Pancreas (tissue), 10 donors: ENCODE data around the gene MAPK10. TPM values are rescaled to one million over a fixed set of nuclear protein-coding genes. Genes with fewer than 3 reads are reported as not detected.

Experiments
- ATAC-seq, 4 donors: fragments of 200-7000 bp; cut with Tn5 transposase; one replicate each; pipeline versions ENCODE4 v1.8.0 to v1.9.1; 2020; ENCODE audit warnings: mild to moderate bottlenecking in 4 of 4, moderate library complexity in 4 of 4
- DNase-seq, 6 donors: peaks; one replicate each; pipeline ENCODE4 v3.0.0-alpha.2; 2020
- FAIRE-seq: peaks from 2 replicates; lab custom pipeline; 2012; peaks lifted over from hg19 to GRCh38; lab: Jason Lieb, UNC
- H3K27ac ChIP-seq, 4 donors: fragments of 200-600 bp; sonication (generic); 1 replicate in 3 of 4; 2 replicates in 1 of 4; pipeline versions ENCODE4 v1.5.0 to v1.8.0; 2020
- H3K27me3 ChIP-seq, 4 donors: fragments of 200-600 bp; one replicate each; pipeline ENCODE4 v1.8.0; 2021
- H3K36me3 ChIP-seq, 3 donors: fragments of 200-600 bp; sonication (generic) in 1 of 3; one replicate each; pipeline versions ENCODE4 v1.5.0 to v1.8.0; 2020 to 2021
- H3K4me1 ChIP-seq, 3 donors: fragments of 200-600 bp; one replicate each; pipeline ENCODE4 v1.8.0; 2021
- H3K4me3 ChIP-seq, 4 donors: fragments of 200-600 bp; sonication (generic) in 2 of 4; one replicate each; pipeline versions ENCODE4 v1.5.0 to v1.8.0; 2020 to 2021
- H3K9me3 ChIP-seq, 4 donors: fragments of 200-600 bp; one replicate each; pipeline ENCODE4 v1.8.0; 2021
- WGBS, 2 donors: extraction: QIAGEN DNeasy Blood & Tissue Kit; methylation state at CpG; one replicate each; pipeline ENCODE4 v1.1.7; 2013; 5-methylcytosine and 5-hydroxymethylcytosine counted together
- intact Hi-C, 3 donors: fragments of 100-400 bp; cut with DNase I; formaldehyde crosslinking; loops; one replicate each; pipeline versions ENCODE4 v1.11.1 to v1.14.2; 2022
- polyA plus RNA-seq, 2 donors: library from polyadenylated mRNA; stranded (reverse); fragments of 200-250 nt; gene quantifications; one replicate each; pipeline ENCODE4 v1.2.3, GENCODE V29; 2013
- total RNA-seq, 6 donors: library from RNA; stranded (reverse); fragmentation: NEBNext Ultra II Directional in 4 of 6; extraction: Animal tissue kit (Norgen Biotek cat#: 25700) in 4 of 6; gene quantifications; one replicate each; pipeline versions ENCODE4 v1.2.1 to v1.2.4, GENCODE V29; 2021 to 2023
- TF ChIP-seq, protein P1 (sequence below), 4 donors: fragments of 200-600 bp; sonication (generic) in 3 of 4; IDR thresholded peaks; one replicate each; pipeline versions ENCODE4 v1.5.0 to v1.8.0; 2021; ENCODE audit warnings: antibody characterized with exemption in 4 of 4
- donor health status: healthy with polysubstance abuse.
- donor health status: DM: no; HTN: no; CAD: no; lungs with moderate emphysema.
- donor health status: DM: no; HTN: no; CAD: no.
- donor health status: control.
- donor health status: control.
- donor health status: Bipolar disorder and iron deficiency.
- donor health status: DM: yes; HTN: yes; CAD: no.
- donor health status: DM: no; HTN: no; CAD: no.
- donor health status: DM: no; HTN: no; CAD: no.
- donor health status: DM: yes; HTN: yes; CAD: no.

The MAPK10 gene
- total and polyA plus RNA-seq, 8 donors = 5.1 to 20.7 (median 9.9) TPM

DNA sequence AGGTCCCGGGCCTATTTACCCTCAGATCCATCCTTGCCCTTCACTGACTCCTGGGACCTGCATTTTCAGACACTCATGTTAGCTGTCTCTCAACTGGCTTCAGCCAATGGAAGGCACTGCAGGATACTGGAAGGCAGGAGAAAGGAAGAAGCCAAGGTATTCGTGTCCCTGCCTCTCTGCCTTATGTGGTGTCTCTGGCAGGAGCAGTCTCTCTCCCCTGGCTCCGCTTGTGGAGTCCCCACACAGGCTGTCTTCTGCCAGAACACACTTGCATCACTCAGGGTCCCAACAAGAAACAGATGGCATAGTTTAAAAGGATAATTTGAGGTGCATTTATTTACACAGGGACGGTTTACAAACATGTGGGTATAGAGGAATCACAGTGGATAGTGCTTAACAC lies 21.6 kb upstream of the MAPK10 start:
- no peaks in the 10 kb centered on the region for H3K9me3 ChIP-seq
- FAIRE-seq (no peak), DNase-seq (no peak), ATAC-seq (no peak)
- no peaks in the 10 kb centered on the region for H3K27me3 ChIP-seq
- 65 to 80% methylated on average over 4 of the region's 4 CpGs for WGBS, 2 donors
- intact Hi-C loops = no loop called here
- no peak overlapping the region for H3K4me3 ChIP-seq
- H3K4me1 ChIP-seq = no peaks in the 10 kb centered on the region
- H3K27ac ChIP-seq = no peak overlapping the region
- TF ChIP-seq, protein P1, sequence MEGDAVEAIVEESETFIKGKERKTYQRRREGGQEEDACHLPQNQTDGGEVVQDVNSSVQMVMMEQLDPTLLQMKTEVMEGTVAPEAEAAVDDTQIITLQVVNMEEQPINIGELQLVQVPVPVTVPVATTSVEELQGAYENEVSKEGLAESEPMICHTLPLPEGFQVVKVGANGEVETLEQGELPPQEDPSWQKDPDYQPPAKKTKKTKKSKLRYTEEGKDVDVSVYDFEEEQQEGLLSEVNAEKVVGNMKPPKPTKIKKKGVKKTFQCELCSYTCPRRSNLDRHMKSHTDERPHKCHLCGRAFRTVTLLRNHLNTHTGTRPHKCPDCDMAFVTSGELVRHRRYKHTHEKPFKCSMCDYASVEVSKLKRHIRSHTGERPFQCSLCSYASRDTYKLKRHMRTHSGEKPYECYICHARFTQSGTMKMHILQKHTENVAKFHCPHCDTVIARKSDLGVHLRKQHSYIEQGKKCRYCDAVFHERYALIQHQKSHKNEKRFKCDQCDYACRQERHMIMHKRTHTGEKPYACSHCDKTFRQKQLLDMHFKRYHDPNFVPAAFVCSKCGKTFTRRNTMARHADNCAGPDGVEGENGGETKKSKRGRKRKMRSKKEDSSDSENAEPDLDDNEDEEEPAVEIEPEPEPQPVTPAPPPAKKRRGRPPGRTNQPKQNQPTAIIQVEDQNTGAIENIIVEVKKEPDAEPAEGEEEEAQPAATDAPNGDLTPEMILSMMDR (IDR thresholded peaks at IDR 0.05) = no peak
- H3K36me3 ChIP-seq = no peaks in the 10 kb centered on the region

GRCh38 chr4:86380181-86380724 lies 20.4 kb upstream of the MAPK10 start:
- TF ChIP-seq, protein P1 (IDR thresholded peaks at IDR 0.05) = no peak
- no peak for DNase-seq
- ATAC-seq = peak in 2 of 4 donors; percentile 69 to 84

DNA sequence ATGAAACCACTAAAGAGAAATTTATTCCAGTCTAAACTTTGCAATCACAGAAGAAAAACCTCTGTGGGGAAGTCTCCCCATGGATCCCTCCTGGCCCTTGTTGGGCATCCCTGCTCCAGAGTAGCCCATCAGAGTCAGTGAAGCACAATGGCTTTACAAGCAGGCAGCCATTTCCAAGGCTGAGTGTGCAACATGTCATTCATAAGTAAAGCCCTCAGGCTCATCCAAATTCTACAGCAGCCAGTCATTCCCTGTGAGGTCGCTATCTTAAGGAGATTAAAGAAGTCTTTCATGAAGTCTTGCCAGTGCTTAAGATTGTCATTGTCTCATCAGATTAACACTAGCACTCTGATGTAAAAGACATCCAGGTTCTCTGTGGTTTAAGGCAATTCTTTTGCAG lies 17.0 kb upstream of the MAPK10 start:
- Histone ChIP-seq H3K36me3 (no peaks in the 10 kb centered on the region), H3K9me3 (no peaks in the 10 kb centered on the region), H3K4me1 (no peaks in the 10 kb centered on the region), H3K4me3 (no peak overlapping the region), H3K27ac (no peak overlapping the region), H3K27me3 (no peaks in the 10 kb centered on the region)
- TF ChIP-seq, protein P1 (IDR thresholded peaks at IDR 0.05) = no peak
- intact Hi-C loops = no loop called here
- no peak for ATAC-seq
- FAIRE-seq = no peak
- WGBS, 2 donors = 57 to 61% methylated on average over 1 of the region's 1 CpG
- no peak for DNase-seq

More at GRCh38 chr4:86380181-86380724, 20.4 kb upstream of the MAPK10 start:
- no peaks in the 10 kb centered on the region for H3K27me3 ChIP-seq
- intact Hi-C loops = no loop called here
- FAIRE-seq = no peak
- no peaks in the 10 kb centered on the region for H3K9me3 ChIP-seq
- no peak overlapping the region for H3K4me3 ChIP-seq
- no peaks in the 10 kb centered on the region for H3K4me1 ChIP-seq
- H3K36me3 ChIP-seq = no peaks in the 10 kb centered on the region
- no peak overlapping the region for H3K27ac ChIP-seq

DNA sequence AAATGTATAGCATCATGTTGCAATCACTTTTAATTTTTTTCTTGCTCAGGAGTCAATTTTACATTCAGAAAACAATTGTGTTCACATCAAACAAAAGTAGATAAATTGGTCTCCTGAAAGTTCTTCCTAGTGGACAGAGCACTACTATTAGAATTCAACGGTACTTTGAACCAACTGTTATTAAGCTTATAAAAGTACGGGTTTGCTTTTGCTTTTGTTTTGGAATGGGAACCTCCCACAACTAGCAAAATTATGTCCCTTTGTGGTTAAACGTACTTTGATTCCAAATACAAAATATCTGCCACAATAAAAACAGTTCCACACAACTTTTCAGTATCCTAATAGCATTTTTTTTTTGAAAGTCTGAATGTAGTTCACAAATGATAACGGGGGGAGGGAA lies 8.6 kb upstream of the MAPK10 start:
- no peak overlapping the region for H3K4me3 ChIP-seq
- FAIRE-seq = no peak
- TF ChIP-seq, protein P1 (IDR thresholded peaks at IDR 0.05) = no peak
- intact Hi-C loops = no loop called here
- no peak for ATAC-seq
- no peaks in the 10 kb centered on the region for H3K27me3 ChIP-seq
- H3K4me1 ChIP-seq = no peaks in the 10 kb centered on the region
- WGBS, 2 donors = 68 to 78% methylated on average over 4 of the region's 4 CpGs
- H3K27ac ChIP-seq = no peak overlapping the region
- no peaks in the 10 kb centered on the region for H3K36me3 ChIP-seq
- H3K9me3 ChIP-seq = no peaks in the 10 kb centered on the region
- no peak for DNase-seq

GRCh38 chr4:86367577-86367976 lies 7.7 kb upstream of the MAPK10 start:
- FAIRE-seq (no peak), DNase-seq (no peak), ATAC-seq (no peak)
- 47 to 59% methylated on average over 1 of the region's 1 CpG for WGBS, 2 donors
- intact Hi-C loops = no loop called here
- Histone ChIP-seq H3K4me1 (no peaks in the 10 kb centered on the region), H3K36me3 (no peaks in the 10 kb centered on the region), H3K27me3 (no peaks in the 10 kb centered on the region), H3K27ac (no peak overlapping the region), H3K9me3 (no peaks in the 10 kb centered on the region), H3K4me3 (no peak overlapping the region)
- TF ChIP-seq, protein P1 (IDR thresholded peaks at IDR 0.05) = no peak
